Measurements from ENCODE around the gene ESPNL. TPM values are rescaled to one million over a fixed set of nuclear protein-coding genes. Genes with fewer than 3 reads are reported as not detected.

Gene ESPNL
- total RNA-seq, 1 experiment from 2014 or later, result 0.40 TPM

- no peak for DNase-seq (ENCODE audit: low read depth)
Measured at GRCh38 chr2:238140721-238141540, 40.8 kb downstream of the ESPNL start.

- DNase-seq (ENCODE audit: low read depth), result peak; percentile 84
Measured at GRCh38 chr2:238141541-238142318, 41.6 kb downstream of the ESPNL start.

GRCh38 chr2:238142382-238143205 is 42.5 kb downstream of the ESPNL start:
- no peak for DNase-seq (ENCODE audit: low read depth)

- DNase-seq (ENCODE audit: low read depth), result peak; percentile 85
Measured at GRCh38 chr2:238143239-238143951, 43.3 kb downstream of the ESPNL start.

- no peak for DNase-seq (ENCODE audit: low read depth)
Measured at GRCh38 chr2:238144262-238144661, 44.1 kb downstream of the ESPNL start.

- no peak for DNase-seq (ENCODE audit: low read depth)
Measured at GRCh38 chr2:238145046-238145445, 44.9 kb downstream of the ESPNL start.

GRCh38 chr2:238145851-238146250 is 45.7 kb downstream of the ESPNL start:
- DNase-seq (ENCODE audit: low read depth), result no peak

- DNase-seq (ENCODE audit: low read depth), result no peak
Measured at GRCh38 chr2:238146884-238147544, 46.9 kb downstream of the ESPNL start.

GRCh38 chr2:238148981-238149380 is 48.8 kb downstream of the ESPNL start:
- no peak for DNase-seq (ENCODE audit: low read depth)

GRCh38 chr2:238149841-238150572 is 49.9 kb downstream of the ESPNL start:
- no peak for DNase-seq (ENCODE audit: low read depth)

- no peak for DNase-seq (ENCODE audit: low read depth)
Measured at GRCh38 chr2:238150686-238151085, 50.5 kb downstream of the ESPNL start.

- DNase-seq (ENCODE audit: low read depth), result no peak
Measured at GRCh38 chr2:238151205-238151604, 51.1 kb downstream of the ESPNL start.

- DNase-seq (ENCODE audit: low read depth), result no peak
Measured at GRCh38 chr2:238151628-238152235, 51.6 kb downstream of the ESPNL start.

GRCh38 chr2:238152771-238153688 is 52.9 kb downstream of the ESPNL start:
- DNase-seq (ENCODE audit: low read depth), result no peak

- DNase-seq (ENCODE audit: low read depth), result no peak
Measured at GRCh38 chr2:238154570-238154969, 54.4 kb downstream of the ESPNL start.

- peak; percentile 84 for DNase-seq (ENCODE audit: low read depth)
Measured at GRCh38 chr2:238155051-238155760, 55.1 kb downstream of the ESPNL start.

- no peak for DNase-seq (ENCODE audit: low read depth)
Measured at GRCh38 chr2:238155761-238156694, 55.9 kb downstream of the ESPNL start.

Measured in Daoy (cell line).